ENCODE results near the gene ATOH8. TPM values are rescaled to one million over a fixed set of nuclear protein-coding genes. Genes with fewer than 3 reads are reported as not detected.

Gene ATOH8
- total RNA-seq, 5 donors from 2014 or later (not counting 1 experiment from before 2014, with no cell fraction given) = 0.20 TPM; not detected in 4

DNA sequence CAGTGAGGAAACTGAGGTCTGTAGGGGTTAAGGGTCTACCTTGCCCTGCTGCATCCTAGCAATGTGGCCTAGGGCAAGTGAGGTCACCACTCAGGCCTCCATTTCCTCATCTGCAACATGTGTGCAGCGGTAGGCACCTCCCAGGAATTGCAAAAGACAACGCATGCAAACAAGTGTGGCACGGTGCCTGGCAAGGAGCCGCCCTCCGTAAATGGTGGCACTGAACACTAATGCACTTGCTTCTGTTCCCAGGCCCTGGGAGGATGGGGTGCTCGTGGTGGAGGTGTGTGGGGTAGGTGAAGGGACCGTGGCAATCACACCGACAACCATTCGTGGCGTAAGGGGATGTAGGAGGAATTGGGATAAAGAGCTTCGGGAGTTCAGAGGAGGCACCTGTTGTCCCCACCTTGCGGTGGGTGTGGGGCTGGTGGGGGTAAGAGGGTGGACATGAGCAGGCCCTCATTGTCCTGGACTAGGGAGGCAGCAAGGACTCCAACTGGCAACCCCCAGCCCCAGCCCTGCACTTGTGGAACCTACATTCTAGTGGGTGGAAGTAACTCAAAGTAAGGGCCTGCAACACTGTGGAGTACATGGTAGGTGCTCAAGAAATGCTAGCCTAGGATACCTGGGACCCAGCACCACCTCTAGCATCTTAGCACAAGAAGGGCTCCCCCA lies 26.0 kb downstream of the ATOH8 start:
- H3K4me3 ChIP-seq (ENCODE audit: control insufficient read depth in 1 of 2, extremely low read depth in 1 of 2, low read length in 1 of 2) = no peak overlapping the region
- no peaks in the 10 kb centered on the region for H3K9me3 ChIP-seq
- DNase-seq (no peak), ATAC-seq (replicated peaks in 1 of 4) (no peak)
- H3K4me3 Mint-ChIP-seq = no peak overlapping the region
- H3K4me1 ChIP-seq (ENCODE audit: control insufficient read depth in 1 of 2, extremely low read depth in 1 of 2, insufficient read depth in 2 of 2, low read length in 2 of 2) = no peaks in the 10 kb centered on the region
- peaks cover 0 to 7% of the 10 kb centered on the region in 2 donors for H3K27me3 Mint-ChIP-seq
- WGBS (ENCODE audit: insufficient coverage) = 87% methylated on average over 12 of the region's 12 CpGs
- H3K27me3 ChIP-seq (replicated peaks in 1 of 2; ENCODE audit: control insufficient read depth in 2 of 2, extremely low read depth in 1 of 2, insufficient read depth in 2 of 2, low read length in 1 of 2) = peaks cover 0 to 32% of the 10 kb centered on the region in 2 experiments
- no peak overlapping the region for H3K27ac Mint-ChIP-seq
- no peaks in the 10 kb centered on the region for H3K9me3 Mint-ChIP-seq
- no peaks in the 10 kb centered on the region for H3K4me1 Mint-ChIP-seq
- no peaks in the 10 kb centered on the region for H3K36me3 ChIP-seq (ENCODE audit: control insufficient read depth in 2 of 2, extremely low read depth in 1 of 2, insufficient read depth in 1 of 2, low read length in 1 of 2)
- no peak overlapping the region for H3K27ac ChIP-seq (ENCODE audit: low read length)
- POLR2A ChIA-PET = no interaction called here
- CTCF ChIA-PET = no interaction called here
- H3K36me3 Mint-ChIP-seq = no peaks in the 10 kb centered on the region

DNA sequence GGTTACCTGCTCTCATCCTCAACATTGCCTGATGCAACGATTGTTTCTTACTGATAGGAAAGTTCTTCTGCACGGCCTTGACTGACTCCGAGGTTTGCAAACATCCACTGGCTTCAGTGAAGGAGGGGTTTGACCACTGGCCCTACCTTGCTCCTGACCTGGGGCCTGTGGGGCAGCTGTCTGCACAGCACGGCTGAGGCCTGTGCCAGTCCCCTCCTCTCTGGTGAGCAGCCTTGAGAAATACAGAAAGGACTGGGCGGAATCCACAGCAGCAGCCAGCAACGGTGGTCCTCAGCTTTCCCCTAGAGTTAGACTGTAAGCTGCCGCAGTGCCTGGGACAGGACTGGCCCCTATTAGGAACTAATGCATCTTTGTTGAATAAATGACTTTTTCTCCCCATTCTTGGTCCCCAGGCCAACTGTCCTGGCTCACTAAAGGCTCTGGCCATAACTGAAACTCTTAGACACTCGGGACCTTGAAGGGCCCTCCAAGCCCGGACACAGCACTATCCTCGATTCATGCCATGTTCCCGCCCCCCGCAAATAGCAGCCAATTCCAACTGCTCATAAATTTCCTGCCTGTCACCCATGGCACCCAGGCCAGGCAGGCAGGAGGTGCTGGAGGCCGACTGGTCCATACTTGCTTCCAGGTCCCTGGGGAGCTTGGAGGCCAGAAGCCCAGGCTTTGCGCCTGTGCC lies 26.7 kb downstream of the ATOH8 start:
- Mint-ChIP-seq H3K27me3 (peaks cover 0 to 9% of the 10 kb centered on the region in 2 donors), H3K4me1 (peaks cover 0 to under 1% (median under 1%) of the 10 kb centered on the region in 3 donors), H3K4me3 (no peak overlapping the region), H3K36me3 (no peaks in the 10 kb centered on the region), H3K9me3 (no peaks in the 10 kb centered on the region), H3K27ac (no peak overlapping the region)
- Histone ChIP-seq H3K4me3 (ENCODE audit: control insufficient read depth in 1 of 2, extremely low read depth in 1 of 2, low read length in 1 of 2) (no peak overlapping the region), H3K4me1 (ENCODE audit: control insufficient read depth in 1 of 2, extremely low read depth in 1 of 2, insufficient read depth in 2 of 2, low read length in 2 of 2) (peaks cover 0 to 5% of the 10 kb centered on the region in 2 experiments), H3K36me3 (ENCODE audit: control insufficient read depth in 2 of 2, extremely low read depth in 1 of 2, insufficient read depth in 1 of 2, low read length in 1 of 2) (no peaks in the 10 kb centered on the region), H3K27me3 (replicated peaks in 1 of 2; ENCODE audit: control insufficient read depth in 2 of 2, extremely low read depth in 1 of 2, insufficient read depth in 2 of 2, low read length in 1 of 2) (peaks cover 0 to 37% of the 10 kb centered on the region in 2 experiments), H3K27ac (ENCODE audit: low read length) (no peak overlapping the region), H3K9me3 (no peaks in the 10 kb centered on the region)
- ChIA-PET CTCF (no interaction called here), POLR2A (no interaction called here)
- DNase-seq (no peak), ATAC-seq (replicated peaks in 1 of 4) (no peak)
- 85% methylated on average over 11 of the region's 14 CpGs for WGBS (ENCODE audit: insufficient coverage)

DNA sequence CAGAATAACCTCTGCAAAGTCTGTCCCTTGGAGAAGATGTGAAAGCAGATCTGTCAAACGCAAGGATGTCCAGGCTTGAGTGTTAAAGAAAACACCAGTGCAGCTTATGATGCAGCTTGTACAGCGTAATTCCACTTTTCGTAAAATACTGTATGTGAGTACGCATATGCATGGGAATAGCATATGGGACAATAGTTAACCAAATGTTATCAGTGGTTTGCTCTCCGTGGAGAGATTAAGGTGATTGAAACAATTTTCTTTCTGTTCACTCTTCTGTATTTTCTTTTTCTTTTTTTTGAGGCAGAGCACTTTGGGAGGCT lies 27.2 kb downstream of the ATOH8 start:
- CTCF ChIA-PET = no interaction called here

DNA sequence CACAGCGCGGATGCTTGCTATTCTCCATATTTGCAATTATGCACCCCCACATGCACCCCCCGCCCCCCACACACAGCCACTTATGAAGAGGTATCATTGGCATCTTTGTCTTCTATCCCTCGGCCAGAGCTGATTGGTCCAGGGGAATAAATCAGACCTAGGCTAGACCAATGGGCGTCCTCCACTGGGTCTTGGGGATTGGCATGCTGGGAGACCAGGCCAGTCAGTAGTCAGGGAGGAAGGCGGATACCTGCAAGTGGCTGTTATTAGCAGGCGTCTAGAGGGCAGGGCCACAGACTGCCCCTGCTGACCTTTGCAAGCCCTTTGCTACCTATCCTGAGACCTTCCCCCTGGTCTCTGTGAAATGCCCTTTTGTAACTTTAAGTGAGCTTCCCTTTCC lies 30.0 kb downstream of the ATOH8 start:
- H3K4me1 Mint-ChIP-seq = peaks cover 0 to 2% (median 2%) of the 10 kb centered on the region in 3 donors
- no peak overlapping the region for H3K27ac Mint-ChIP-seq
- CTCF ChIA-PET = no interaction called here
- H3K9me3 Mint-ChIP-seq = no peaks in the 10 kb centered on the region
- peaks cover 0 to 30% of the 10 kb centered on the region in 2 experiments for H3K27me3 ChIP-seq (replicated peaks in 1 of 2; ENCODE audit: control insufficient read depth in 2 of 2, extremely low read depth in 1 of 2, insufficient read depth in 2 of 2, low read length in 1 of 2)
- 90% methylated on average over 3 of the region's 7 CpGs for WGBS (ENCODE audit: insufficient coverage)
- peaks cover 0 to 12% of the 10 kb centered on the region in 2 donors for H3K27me3 Mint-ChIP-seq
- no peaks in the 10 kb centered on the region for H3K9me3 ChIP-seq
- H3K36me3 Mint-ChIP-seq = no peaks in the 10 kb centered on the region
- DNase-seq (no peak), ATAC-seq (replicated peaks in 1 of 4) (no peak)
- no peak overlapping the region for H3K27ac ChIP-seq (ENCODE audit: low read length)
- H3K4me3 ChIP-seq (ENCODE audit: control insufficient read depth in 1 of 2, extremely low read depth in 1 of 2, low read length in 1 of 2) = no peak overlapping the region
- POLR2A ChIA-PET = no interaction called here
- H3K36me3 ChIP-seq (ENCODE audit: control insufficient read depth in 2 of 2, extremely low read depth in 1 of 2, insufficient read depth in 1 of 2, low read length in 1 of 2) = no peaks in the 10 kb centered on the region
- no peak overlapping the region for H3K4me3 Mint-ChIP-seq
- peaks cover 0 to 10% of the 10 kb centered on the region in 2 experiments for H3K4me1 ChIP-seq (ENCODE audit: control insufficient read depth in 1 of 2, extremely low read depth in 1 of 2, insufficient read depth in 2 of 2, low read length in 2 of 2)

More for the DNA sequence above, 27.2 kb downstream of the ATOH8 start:
- Mint-ChIP-seq H3K4me1 (peaks cover 0 to 2% (median 2%) of the 10 kb centered on the region in 3 donors), H3K4me3 (no peak overlapping the region), H3K9me3 (no peaks in the 10 kb centered on the region), H3K36me3 (no peaks in the 10 kb centered on the region), H3K27ac (no peak overlapping the region), H3K27me3 (peaks cover 0 to 12% of the 10 kb centered on the region in 2 donors)
- DNase-seq (no peak), ATAC-seq (replicated peaks in 1 of 4) (no peak)
- H3K4me1 ChIP-seq (ENCODE audit: control insufficient read depth in 1 of 2, extremely low read depth in 1 of 2, insufficient read depth in 2 of 2, low read length in 2 of 2) = peaks cover 0 to 10% of the 10 kb centered on the region in 2 experiments
- H3K27ac ChIP-seq (ENCODE audit: low read length) = no peak overlapping the region
- H3K9me3 ChIP-seq = no peaks in the 10 kb centered on the region
- POLR2A ChIA-PET = no interaction called here
- WGBS (ENCODE audit: insufficient coverage) = 93% methylated on average over 3 of the region's 5 CpGs
- no peak overlapping the region for H3K4me3 ChIP-seq (ENCODE audit: control insufficient read depth in 1 of 2, extremely low read depth in 1 of 2, low read length in 1 of 2)
- H3K36me3 ChIP-seq (ENCODE audit: control insufficient read depth in 2 of 2, extremely low read depth in 1 of 2, insufficient read depth in 1 of 2, low read length in 1 of 2) = no peaks in the 10 kb centered on the region
- peaks cover 0 to 36% of the 10 kb centered on the region in 2 experiments for H3K27me3 ChIP-seq (replicated peaks in 1 of 2; ENCODE audit: control insufficient read depth in 2 of 2, extremely low read depth in 1 of 2, insufficient read depth in 2 of 2, low read length in 1 of 2)

DNA sequence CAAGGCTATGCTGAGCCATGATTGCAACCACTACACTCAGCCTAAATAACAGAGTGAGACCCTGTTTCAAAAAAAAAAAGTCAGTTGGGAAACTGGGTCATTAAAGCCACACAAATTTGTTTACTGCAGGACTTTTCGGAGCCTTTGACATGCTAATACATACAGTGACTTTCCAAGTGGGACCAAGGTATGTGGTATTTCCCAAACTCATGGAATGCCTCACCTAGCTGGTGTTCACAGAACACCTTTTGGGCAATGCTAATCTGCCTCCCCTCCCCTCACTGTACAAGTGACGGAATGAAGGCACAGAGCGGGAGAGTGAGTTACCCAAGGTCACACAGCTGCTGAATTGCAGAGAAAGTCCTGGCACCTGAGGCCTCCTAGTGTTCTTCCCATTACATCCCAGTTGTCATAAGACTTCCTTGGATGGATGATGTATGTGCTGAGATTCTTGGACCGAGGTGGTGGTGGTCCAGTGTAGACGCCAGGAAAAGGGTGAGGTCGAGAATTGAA lies 30.7 kb downstream of the ATOH8 start:
- H3K4me3 Mint-ChIP-seq = no peak overlapping the region
- ChIA-PET CTCF (no interaction called here), POLR2A (no interaction called here)
- H3K27me3 Mint-ChIP-seq = peaks cover 0 to 16% of the 10 kb centered on the region in 2 donors
- 83% methylated on average over 1 of the region's 6 CpGs for WGBS (ENCODE audit: insufficient coverage)
- H3K36me3 Mint-ChIP-seq = no peaks in the 10 kb centered on the region
- no peak for ATAC-seq (replicated peaks in 1 of 4)
- H3K9me3 ChIP-seq = no peaks in the 10 kb centered on the region
- peaks cover 0 to 27% of the 10 kb centered on the region in 2 experiments for H3K27me3 ChIP-seq (replicated peaks in 1 of 2; ENCODE audit: control insufficient read depth in 2 of 2, extremely low read depth in 1 of 2, insufficient read depth in 2 of 2, low read length in 1 of 2)
- H3K27ac Mint-ChIP-seq = no peak overlapping the region
- no peak for DNase-seq
- H3K4me1 Mint-ChIP-seq = peaks cover 0 to 2% (median 2%) of the 10 kb centered on the region in 3 donors
- no peak overlapping the region for H3K4me3 ChIP-seq (ENCODE audit: control insufficient read depth in 1 of 2, extremely low read depth in 1 of 2, low read length in 1 of 2)
- H3K27ac ChIP-seq (ENCODE audit: low read length) = no peak overlapping the region
- peaks cover 0 to 10% of the 10 kb centered on the region in 2 experiments for H3K4me1 ChIP-seq (ENCODE audit: control insufficient read depth in 1 of 2, extremely low read depth in 1 of 2, insufficient read depth in 2 of 2, low read length in 2 of 2)
- H3K36me3 ChIP-seq (ENCODE audit: control insufficient read depth in 2 of 2, extremely low read depth in 1 of 2, insufficient read depth in 1 of 2, low read length in 1 of 2) = no peaks in the 10 kb centered on the region
- H3K9me3 Mint-ChIP-seq = no peaks in the 10 kb centered on the region

DNA sequence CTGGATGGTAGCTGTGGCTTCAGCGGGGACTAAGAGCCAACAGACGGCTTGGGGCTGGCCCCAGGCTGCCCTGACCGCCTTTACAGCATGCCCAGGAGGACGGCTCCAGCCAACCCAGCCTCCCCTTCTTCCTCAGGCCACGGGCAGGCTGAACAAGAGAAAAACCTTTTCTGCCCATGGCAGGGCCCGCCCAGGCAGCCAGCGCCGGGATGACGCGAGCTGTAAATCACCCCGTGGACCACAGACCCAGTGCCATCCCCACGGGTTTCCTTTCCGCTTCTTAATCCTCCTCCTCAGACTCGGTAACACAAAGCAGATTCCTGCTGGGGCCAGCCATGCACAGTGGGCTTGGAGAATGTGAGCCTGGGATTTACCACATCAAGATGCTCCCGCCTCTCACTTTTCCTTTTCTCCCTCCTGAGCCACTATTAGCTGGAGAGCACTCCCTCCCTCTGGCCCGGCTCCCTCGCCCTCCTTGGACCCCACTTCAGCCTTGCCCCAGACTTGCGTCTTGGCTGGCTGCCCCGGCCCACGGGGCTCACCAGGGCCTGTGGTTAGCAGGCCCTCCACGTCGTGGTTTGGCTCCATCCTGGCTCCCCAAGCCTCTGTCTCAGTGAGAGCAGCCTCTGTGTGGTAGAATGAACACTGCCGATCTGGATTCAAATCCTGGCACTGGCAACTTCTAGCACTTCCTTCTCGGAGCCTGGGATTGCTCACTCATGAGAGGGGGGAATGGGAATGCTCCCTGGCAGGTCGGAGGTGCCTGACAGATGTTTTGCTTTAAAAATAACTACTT lies 31.4 kb downstream of the ATOH8 start:
- 34% methylated on average over 20 of the region's 25 CpGs for WGBS (ENCODE audit: insufficient coverage)
- H3K27ac Mint-ChIP-seq = no peak overlapping the region
- peak in 5 of 35 experiments; percentile 11 to 33 (median 12) for DNase-seq
- ChIA-PET POLR2A (no interaction called here), CTCF (no interaction called here)
- H3K27me3 ChIP-seq (replicated peaks in 1 of 2; ENCODE audit: control insufficient read depth in 2 of 2, extremely low read depth in 1 of 2, insufficient read depth in 2 of 2, low read length in 1 of 2) = peaks cover 0 to 27% of the 10 kb centered on the region in 2 experiments
- H3K4me3 Mint-ChIP-seq = no peak overlapping the region
- no peaks in the 10 kb centered on the region for H3K36me3 Mint-ChIP-seq
- H3K36me3 ChIP-seq (ENCODE audit: control insufficient read depth in 2 of 2, extremely low read depth in 1 of 2, insufficient read depth in 1 of 2, low read length in 1 of 2) = no peaks in the 10 kb centered on the region
- peaks cover 0 to 10% of the 10 kb centered on the region in 2 experiments for H3K4me1 ChIP-seq (ENCODE audit: control insufficient read depth in 1 of 2, extremely low read depth in 1 of 2, insufficient read depth in 2 of 2, low read length in 2 of 2)
- ATAC-seq (replicated peaks in 1 of 4) = peak in 1 of 4 experiments; percentile 43
- H3K4me3 ChIP-seq (ENCODE audit: control insufficient read depth in 1 of 2, extremely low read depth in 1 of 2, low read length in 1 of 2) = no peak overlapping the region
- no peaks in the 10 kb centered on the region for H3K9me3 ChIP-seq
- H3K9me3 Mint-ChIP-seq = no peaks in the 10 kb centered on the region
- no peak overlapping the region for H3K27ac ChIP-seq (ENCODE audit: low read length)
- H3K4me1 Mint-ChIP-seq = peaks cover 0 to 2% (median 2%) of the 10 kb centered on the region in 3 donors
- peaks cover 0 to 16% of the 10 kb centered on the region in 2 donors for H3K27me3 Mint-ChIP-seq
